NCI-H128 (cell line): Measurements from ENCODE around the gene MYL2.

Experiments used
- DNase-seq: peaks from one replicate; lab custom pipeline; 2025; ENCODE audit not compliant: unreplicated experiment; lab: John Stamatoyannopoulos, UW

The MYL2 gene

GRCh38 chr12:110901401-110901800, 19.0 kb downstream of the MYL2 start:
- no peak for DNase-seq

DNA sequence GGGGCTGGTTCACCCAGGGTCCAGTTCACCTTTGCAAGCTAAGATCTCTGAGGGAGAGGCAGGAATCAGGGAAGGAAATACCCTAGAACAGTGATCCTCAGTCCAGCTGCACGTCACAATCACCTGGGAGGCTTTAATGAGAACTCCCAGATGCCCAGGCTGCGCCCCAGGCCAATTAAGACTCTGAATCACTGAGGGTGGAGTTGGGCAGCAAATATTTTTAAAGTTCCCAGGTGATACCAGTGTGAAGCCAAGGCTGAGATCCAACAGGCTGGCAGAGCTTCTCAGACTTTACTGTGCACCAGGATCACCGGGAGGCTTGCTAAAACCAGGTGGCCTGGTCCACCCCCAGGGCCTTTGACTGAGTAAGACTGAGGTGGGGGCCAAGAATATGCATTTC, 23.8 kb downstream of the MYL2 start:
- DNase-seq, result no peak

DNA sequence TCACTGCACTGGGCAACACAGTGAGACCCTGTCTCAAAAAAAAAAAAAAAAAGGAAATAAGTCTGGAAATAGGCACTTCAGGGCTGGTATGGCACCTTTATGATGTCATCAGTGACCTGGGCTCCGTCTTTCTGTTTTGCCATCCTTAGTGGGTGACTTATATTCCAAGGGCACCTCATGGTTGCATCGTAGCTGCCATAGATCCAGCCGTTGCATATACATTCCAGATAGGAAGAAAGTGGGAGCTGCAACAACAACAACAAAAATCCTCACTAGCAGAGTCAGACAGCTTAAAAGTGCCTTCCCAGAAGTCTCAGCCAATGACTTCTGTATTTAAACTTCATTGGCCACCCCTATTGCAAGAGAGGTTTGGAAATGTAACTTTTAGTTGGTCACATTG, 26.4 kb downstream of the MYL2 start:
- DNase-seq, result no peak

- no peak for DNase-seq
Observed at GRCh38 chr12:110889361-110889760, 31.0 kb downstream of the MYL2 start.

DNA sequence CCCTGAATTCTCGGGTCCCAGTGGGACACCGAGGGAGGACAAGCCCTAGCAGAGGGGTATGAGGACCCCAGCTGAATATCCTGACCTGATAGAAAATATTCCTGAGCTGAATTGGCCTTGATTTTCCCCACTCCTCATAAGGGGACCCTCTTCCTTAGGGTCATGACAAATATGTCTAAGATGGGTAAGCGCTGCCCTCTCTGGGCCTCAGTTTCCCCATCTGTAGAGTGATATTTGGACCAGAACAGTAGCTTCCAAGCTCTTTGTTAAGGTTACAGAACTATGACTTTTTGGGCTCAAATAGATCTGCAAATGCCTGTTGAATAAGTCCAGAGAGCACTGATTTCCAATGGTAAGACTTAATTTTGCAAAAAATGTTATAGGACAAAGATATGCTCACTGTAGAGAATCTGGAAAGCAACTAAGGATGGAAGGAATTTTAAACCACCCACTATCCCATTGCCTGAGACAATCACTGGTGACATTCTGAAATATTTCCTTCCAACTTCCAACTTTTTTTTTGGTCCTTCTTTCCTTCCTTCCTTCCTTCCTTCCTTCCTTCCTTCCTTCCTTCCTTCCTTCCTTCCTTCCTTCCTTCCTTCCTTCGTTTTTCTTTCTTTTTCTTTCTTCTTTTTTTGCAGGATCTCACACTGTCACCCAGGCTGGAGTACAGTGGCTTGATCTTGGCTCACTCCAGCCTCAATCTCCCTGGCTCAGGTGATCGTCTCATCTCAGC, 32.0 kb downstream of the MYL2 start:
- no peak for DNase-seq

- no peak for DNase-seq
Observed at GRCh38 chr12:110885152-110885840, 35.1 kb downstream of the MYL2 start.

DNA sequence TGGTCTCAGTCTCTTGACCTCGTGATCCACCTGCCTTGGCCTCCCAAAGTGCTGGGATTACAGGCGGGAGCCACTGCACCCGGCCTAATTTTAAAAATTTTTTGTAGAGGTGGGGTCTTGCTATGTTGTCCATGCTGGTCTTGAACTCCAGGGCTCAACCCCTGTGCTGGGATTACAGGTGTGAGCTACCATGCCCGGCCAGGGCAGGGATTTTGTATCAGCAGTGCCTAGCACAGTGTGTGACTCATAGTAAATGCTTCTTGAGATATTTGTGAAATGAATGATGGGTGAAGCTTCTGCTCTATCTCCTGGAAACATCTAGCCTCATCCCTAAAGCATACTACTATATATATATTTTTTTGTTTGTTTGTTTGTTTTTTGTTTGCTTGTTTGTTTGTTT, 37.1 kb downstream of the MYL2 start:
- DNase-seq, result no peak

- no peak for DNase-seq
Observed at GRCh38 chr12:110880651-110881050, 39.7 kb downstream of the MYL2 start.

GRCh38 chr12:110874781-110875180, 45.6 kb downstream of the MYL2 start:
- no peak for DNase-seq

DNA sequence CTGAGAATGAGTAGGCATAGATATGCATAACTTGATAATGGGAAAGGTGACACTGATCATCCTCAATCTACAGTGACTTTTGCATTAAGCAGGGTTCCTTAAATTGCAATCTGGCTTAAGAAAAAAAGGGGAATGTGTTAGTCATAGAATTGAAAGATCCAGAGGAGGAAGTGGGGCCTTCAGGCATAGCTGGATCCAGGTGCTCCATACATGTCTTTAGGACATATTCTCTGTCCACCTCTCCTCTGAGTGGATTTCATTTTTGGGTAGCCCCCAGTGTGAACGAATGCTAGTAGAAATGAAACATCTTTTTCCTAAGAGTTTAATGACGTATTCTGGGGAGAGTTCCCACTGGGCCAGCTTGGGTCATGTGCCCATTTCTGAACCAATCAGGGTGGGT, 46.0 kb downstream of the MYL2 start:
- no peak for DNase-seq

DNA sequence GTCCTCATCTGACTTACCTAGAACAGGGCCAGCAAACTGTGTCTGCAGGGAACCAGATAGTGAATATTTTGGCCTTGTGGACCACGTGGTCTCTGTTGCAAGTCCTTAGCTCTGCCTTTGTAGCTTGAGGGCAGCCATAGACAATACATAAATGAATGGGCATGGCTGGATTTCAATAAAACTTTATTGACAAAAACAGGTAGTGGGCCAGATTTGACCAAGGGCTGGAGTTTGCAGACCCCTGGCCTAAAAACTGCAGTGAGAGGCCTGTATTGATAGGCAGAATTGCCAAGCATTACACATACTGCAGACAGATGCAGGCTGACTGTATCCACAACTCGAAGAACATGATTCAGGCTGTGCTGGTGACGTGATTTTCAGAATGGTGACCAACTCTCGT, 48.3 kb downstream of the MYL2 start:
- no peak for DNase-seq

GRCh38 chr12:110869803-110870202, 50.6 kb downstream of the MYL2 start:
- no peak for DNase-seq

DNA sequence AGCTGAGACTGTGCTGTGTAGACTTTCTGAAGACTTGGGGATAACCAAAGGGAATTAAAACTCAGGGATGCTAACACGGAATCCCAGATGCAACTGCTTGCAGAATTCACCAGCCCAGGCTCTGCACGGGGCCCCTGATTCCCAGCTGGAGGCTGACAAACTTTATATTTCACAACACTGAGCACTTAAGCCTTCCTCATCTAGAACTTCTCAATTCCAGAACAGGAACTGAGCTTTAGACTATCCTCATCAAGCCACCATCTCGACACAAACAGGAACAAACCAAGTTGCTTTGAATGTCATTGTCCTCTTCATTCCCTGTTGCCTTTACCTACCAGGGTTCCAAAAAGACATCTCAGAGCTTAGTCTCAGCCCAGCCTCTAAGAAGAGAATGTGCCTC, 51.4 kb downstream of the MYL2 start:
- no peak for DNase-seq

DNA sequence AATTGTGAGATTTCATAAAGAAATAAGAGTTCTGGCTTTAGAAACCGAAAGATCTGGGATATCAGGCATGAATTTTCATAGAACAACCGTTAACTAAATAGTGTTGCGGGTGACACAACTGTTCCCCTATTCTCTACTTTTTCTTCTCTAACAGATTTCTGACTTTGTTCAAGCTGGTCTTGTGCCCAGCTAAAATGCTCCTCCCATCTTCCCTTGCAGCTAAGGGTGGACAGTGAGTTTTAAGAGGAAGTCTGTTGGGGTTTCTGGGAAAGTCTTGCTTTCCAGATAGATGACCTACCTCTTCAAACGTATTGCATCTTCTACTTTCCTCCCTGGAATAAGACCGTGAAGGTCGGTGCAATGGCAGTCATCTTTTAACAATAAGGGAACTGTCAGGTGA, 54.9 kb downstream of the MYL2 start:
- DNase-seq, result no peak

- DNase-seq, result no peak
Observed at GRCh38 chr12:110863161-110863560, 57.2 kb downstream of the MYL2 start.

GRCh38 chr12:110862329-110862728, 58.0 kb downstream of the MYL2 start:
- DNase-seq, result no peak

DNA sequence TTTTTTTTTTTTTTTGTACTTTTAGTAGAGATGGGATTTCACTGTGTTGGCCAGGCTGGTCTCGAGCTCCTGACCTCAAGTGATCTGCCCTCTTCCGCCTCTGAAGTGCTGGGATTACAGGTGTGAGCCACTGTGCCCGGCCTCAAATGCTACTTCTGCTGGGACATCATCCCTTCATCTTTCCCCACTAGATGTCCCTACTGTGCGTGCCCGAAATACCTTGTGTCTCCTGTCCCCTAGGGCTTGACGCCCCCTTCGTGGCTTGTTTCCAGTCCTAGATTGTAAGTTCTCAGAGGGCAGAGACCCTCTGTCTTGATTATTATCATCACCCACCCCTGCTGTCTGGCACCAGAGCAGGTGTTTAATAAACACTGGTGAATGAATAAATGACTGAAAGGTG, 58.6 kb downstream of the MYL2 start:
- no peak for DNase-seq
